Spleen (tissue), 11 donors: ENCODE data around the gene NME2. TPM values are rescaled to one million over a fixed set of nuclear protein-coding genes. Genes with fewer than 3 reads are reported as not detected.
"Not testable (repeated sequence)": the region's sequence is repeated elsewhere in the genome, so short reads cannot be mapped to it uniquely, and the experiment has no call there.

Source experiments
- DNase-seq: peaks from one replicate; pipeline ENCODE4 v3.0.0-alpha.2; 2020
- H3K27ac ChIP-seq, 8 donors: fragments of 200-600 bp; sonication (generic) in 7 of 8; 1 replicate in 4 of 8; 2 replicates in 4 of 8; pipeline versions ENCODE4 v1.5.0 to v1.8.0; 2016 to 2021; ENCODE audit warnings: inconsistent platforms in 4 of 8, mild to moderate bottlenecking in 4 of 8, moderate library complexity in 1 of 8
- H3K27me3 ChIP-seq, 7 donors: fragments of 200-600 bp; sonication (generic) in 6 of 7; replicated peaks in 1 of 7; 1 replicate in 4 of 7; 2 replicates in 3 of 7; pipeline versions ENCODE4 v1.5.0 to v1.8.0; 2016 to 2021; ENCODE audit warnings: inconsistent platforms in 3 of 7, mild to moderate bottlenecking in 1 of 7
- H3K36me3 ChIP-seq, 6 donors: fragments of 200-600 bp; sonication (generic) in 5 of 6; 1 replicate in 4 of 6; 2 replicates in 2 of 6; pipeline versions ENCODE4 v1.5.0 to v1.8.0; 2016 to 2021; ENCODE audit warnings: inconsistent platforms in 2 of 6
- H3K4me1 ChIP-seq, 6 donors: fragments of 200-600 bp; sonication (generic) in 5 of 6; 1 replicate in 3 of 6; 2 replicates in 3 of 6; pipeline versions ENCODE4 v1.5.0 to v1.8.0; 2016 to 2021; ENCODE audit warnings: inconsistent platforms in 3 of 6
- H3K4me3 ChIP-seq, 8 donors: fragments of 200-600 bp; sonication (generic) in 7 of 8; 1 replicate in 4 of 8; 2 replicates in 4 of 8; pipeline versions ENCODE4 v1.5.0 to v1.8.0; 2016 to 2021; ENCODE audit warnings: inconsistent platforms in 4 of 8, mild to moderate bottlenecking in 4 of 8, moderate library complexity in 2 of 8
- H3K9me3 ChIP-seq, 8 donors: fragments of 200-600 bp; sonication (generic) in 7 of 8; 1 replicate in 4 of 8; 2 replicates in 4 of 8; pipeline versions ENCODE4 v1.5.0 to v1.8.0; 2016 to 2021; ENCODE audit warnings: inconsistent platforms in 4 of 8
- POLR2A ChIP-seq, 3 donors: fragments of 450-650 bp; IDR thresholded peaks; one replicate each; pipeline ENCODE4 v1.5.1; 2017; ENCODE audit warnings: antibody characterized with exemption in 3 of 3, mild to moderate bottlenecking in 1 of 3
- POLR2AphosphoS5 ChIP-seq, 3 donors: sonication (generic); formaldehyde crosslinking; IDR thresholded peaks; one replicate each; pipeline ENCODE4 v1.5.1; 2017; ENCODE audit warnings: antibody characterized with exemption in 3 of 3
- WGBS, 5 donors: extraction: QIAGEN DNeasy Blood & Tissue Kit in 3 of 5; methylation state at CpG; one replicate each; pipeline versions ENCODE4 v1.1.5 to v1.1.7; 2013 to 2018; 5-methylcytosine and 5-hydroxymethylcytosine counted together
- intact Hi-C: fragments of 100-400 bp; cut with DNase I; formaldehyde crosslinking; loops from one replicate; pipeline ENCODE4 v1.15.0; 2023; ENCODE audit warnings: low total_unique reads
- polyA plus RNA-seq, 3 donors: library from polyadenylated mRNA; stranded (reverse); fragments of 200-250 nt; gene quantifications; one replicate each; pipeline ENCODE4 v1.2.1, GENCODE V29; 2013
- total RNA-seq, 7 donors: library from RNA; depleted of rRNA in 3 of 7; stranded (reverse); fragments of >200 nt in 3 of 7; fragmentation: NEBNext Ultra II Directional in 4 of 7; extraction: Animal tissue kit (Norgen Biotek cat#: 25700) in 4 of 7; gene quantifications; one replicate each; pipeline versions ENCODE4 v1.1.0 to v1.2.1, GENCODE V29; 2016 to 2021
- TF ChIP-seq, protein P1 (sequence below), 11 experiments: fragments of 200-600 bp in 7 of 11; fragments of 450-650 bp in 4 of 11; sonication (generic) in 4 of 11; IDR thresholded peaks in 8 of 11; conservative IDR thresholded peaks in 3 of 11; 1 replicate in 7 of 11; 2 replicates in 4 of 11; pipeline versions ENCODE4 v1.4.0 to v1.8.0; 2016 to 2021; ENCODE audit warnings: antibody characterized with exemption in 11 of 11, inconsistent platforms in 4 of 11, mild to moderate bottlenecking in 1 of 11
- donor health status: healthy with polysubstance abuse.
- donor health status: DM: no; HTN: no; CAD: no; lungs with moderate emphysema.
- donor health status: DM: no; HTN: no; CAD: no.
- donor health status: Bipolar disorder and iron deficiency.
- donor health status: healthy.
- donor health status: DM: no; HTN: no; CAD: no.
- donor health status: DM: yes; HTN: yes; CAD: no.

NME2 gene
- total and polyA plus RNA-seq, 10 donors: 209 to 746 (median 280) TPM

DNA sequence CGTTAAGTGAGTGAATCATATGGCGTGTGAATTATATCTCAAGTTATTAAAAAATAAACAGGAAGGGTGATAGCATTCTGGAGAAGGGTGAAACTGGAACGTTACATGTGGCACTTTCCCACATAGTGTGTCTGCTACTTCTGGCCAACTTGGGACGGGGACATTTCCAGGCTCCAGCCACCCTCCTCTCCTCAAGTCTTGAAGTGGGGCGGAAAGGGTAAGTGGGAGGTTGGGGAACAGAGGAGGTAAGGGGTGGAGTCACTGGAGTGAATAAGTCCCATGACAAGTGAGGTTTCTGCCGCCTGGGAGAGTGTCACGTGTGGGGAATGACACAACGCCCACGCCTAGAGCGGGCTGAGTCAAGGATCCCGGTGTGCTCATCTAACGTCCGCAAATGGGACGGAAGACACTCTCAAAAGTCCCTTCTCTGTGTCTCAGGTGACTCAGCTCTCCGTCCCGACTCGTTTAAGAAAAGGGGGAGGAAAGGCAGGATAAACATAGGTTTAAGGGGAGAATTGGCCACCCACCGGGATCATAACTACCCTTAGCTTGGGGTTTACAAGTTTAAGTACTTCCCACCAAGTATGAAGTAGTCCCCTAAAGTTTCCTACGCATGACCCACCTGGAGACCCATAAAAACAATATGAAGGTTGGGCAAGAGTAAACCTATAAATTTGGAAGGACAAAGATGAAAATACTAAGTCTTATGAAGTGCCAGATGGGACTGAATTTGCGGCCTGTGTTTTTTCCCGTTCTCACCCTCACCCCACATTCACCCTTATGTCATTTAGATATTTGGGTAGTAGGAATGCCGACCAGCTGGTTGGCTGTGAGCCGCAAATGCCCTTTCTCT lies 44.4 kb upstream of the NME2 start:
- Histone ChIP-seq H3K4me1 (peaks cover 21 to 45% (median 39%) of the 10 kb centered on the region in 6 donors), H3K4me3 (peak overlapping the region; percentile 35 to 92 (median 60)), H3K27ac (peak overlapping the region; percentile 95 to 100 (median 99)), H3K36me3 (no peaks in the 10 kb centered on the region), H3K9me3 (no peaks in the 10 kb centered on the region), H3K27me3 (no peaks in the 10 kb centered on the region)
- peak; percentile 46 to 97 (median 91) for TF ChIP-seq POLR2AphosphoS5 (IDR thresholded peaks at IDR 0.05)
- TF ChIP-seq, protein P1, sequence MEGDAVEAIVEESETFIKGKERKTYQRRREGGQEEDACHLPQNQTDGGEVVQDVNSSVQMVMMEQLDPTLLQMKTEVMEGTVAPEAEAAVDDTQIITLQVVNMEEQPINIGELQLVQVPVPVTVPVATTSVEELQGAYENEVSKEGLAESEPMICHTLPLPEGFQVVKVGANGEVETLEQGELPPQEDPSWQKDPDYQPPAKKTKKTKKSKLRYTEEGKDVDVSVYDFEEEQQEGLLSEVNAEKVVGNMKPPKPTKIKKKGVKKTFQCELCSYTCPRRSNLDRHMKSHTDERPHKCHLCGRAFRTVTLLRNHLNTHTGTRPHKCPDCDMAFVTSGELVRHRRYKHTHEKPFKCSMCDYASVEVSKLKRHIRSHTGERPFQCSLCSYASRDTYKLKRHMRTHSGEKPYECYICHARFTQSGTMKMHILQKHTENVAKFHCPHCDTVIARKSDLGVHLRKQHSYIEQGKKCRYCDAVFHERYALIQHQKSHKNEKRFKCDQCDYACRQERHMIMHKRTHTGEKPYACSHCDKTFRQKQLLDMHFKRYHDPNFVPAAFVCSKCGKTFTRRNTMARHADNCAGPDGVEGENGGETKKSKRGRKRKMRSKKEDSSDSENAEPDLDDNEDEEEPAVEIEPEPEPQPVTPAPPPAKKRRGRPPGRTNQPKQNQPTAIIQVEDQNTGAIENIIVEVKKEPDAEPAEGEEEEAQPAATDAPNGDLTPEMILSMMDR (IDR thresholded peaks at IDR 0.05 in 8 of 11, conservative IDR thresholded peaks at IDR 0.05 in 3 of 11): peak in 1 of 11 experiments; percentile 16
- TF ChIP-seq POLR2A (IDR thresholded peaks at IDR 0.05): peak in 2 of 3 donors; percentile 56 to 67
- whole genome bisulfite sequencing, 5 donors: 18 to 20% (median 19%) methylated on average over 23 of the region's 23 CpGs
- intact Hi-C loops: no loop called here
- DNase-seq: peak; percentile 90

DNA sequence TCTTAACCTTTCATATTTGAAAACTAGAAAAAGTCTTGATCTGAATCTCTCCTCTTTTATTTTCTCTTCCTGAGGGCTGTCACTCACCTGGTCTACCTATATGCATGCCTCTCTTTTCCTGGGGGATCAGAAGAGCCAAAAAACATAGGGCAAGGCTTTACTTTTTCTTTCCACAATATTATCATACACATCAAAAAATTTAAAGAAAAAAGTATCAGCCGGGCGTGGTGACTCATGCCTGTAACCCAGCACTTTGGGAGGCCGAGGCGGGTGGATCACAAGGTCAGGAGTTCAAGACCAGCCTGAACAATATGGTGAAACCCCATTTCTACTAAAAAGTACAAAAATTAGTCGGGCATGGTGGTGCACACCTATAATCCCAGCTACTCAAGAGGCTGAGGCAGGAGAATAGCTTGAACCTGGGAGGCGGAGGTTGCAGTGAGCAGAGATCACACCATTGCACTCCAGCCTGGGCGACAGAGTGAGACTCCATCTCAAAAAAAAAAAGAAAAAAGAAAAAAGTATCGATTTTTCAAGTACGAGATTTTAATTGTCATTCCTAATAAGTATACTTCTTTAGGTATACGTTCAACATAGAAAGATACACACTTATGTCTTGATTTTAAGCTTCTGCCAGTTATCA lies 43.6 kb upstream of the NME2 start:
- Histone ChIP-seq H3K27ac (peak overlapping the region in 7 of 8 donors; percentile 95 to 100 (median 99)), H3K4me1 (peaks cover 19 to 38% (median 32%) of the 10 kb centered on the region in 6 donors)
- H3K27me3 ChIP-seq, H3K4me3 ChIP-seq, DNase-seq, H3K36me3 ChIP-seq, intact Hi-C loops, H3K9me3 ChIP-seq: not testable (repeated sequence)
- 85 to 94% (median 90%) methylated on average over 10 of the region's 10 CpGs for WGBS, 5 donors

DNA sequence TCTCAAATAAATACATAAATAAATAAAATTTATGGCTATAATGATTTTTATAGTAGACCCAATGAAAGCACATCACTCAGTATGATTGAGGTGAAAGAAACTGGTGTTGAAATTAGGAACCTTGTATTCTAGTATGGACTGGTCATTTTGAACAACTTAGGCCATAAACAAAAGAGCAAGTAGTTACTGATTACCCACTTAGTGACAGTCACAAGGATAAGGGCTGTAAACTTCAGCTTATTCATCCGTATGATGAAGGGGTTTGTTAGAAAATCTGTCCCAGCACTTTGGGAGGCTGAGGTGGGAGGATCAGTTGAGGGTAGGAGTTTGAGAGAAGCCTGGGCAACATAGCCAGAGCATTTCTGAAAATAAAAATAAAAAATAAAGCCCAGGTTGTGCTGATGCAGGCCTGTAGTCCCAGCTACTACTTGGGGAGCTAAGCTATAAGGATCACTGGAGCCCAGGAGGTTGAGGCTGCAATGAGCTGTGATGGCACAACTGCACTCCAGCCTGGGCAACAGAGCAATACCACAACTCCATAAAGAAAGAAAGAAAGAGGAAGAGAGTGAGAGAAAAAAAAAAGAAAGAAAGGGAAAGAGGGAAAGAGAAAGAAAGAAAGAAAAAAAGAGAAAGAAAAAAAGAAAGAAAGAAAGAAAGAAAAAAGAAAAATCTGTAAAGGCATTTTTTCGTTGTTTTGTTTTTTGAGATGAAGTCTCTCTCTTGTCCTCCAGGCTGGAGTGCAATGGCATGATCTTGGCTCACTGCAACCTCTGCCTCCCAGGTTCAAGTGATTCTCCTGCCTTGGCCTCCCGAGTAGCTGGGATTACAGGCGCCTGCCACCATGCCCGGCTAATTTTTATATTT lies 41.3 kb upstream of the NME2 start:
- peak overlapping the region in 1 of 8 donors; percentile 6 for H3K27ac ChIP-seq
- TF ChIP-seq POLR2AphosphoS5 (IDR thresholded peaks at IDR 0.05) (no peak), POLR2A (IDR thresholded peaks at IDR 0.05) (no peak)
- TF ChIP-seq, protein P1 (IDR thresholded peaks at IDR 0.05 in 8 of 11, conservative IDR thresholded peaks at IDR 0.05 in 3 of 11): no peak
- no peaks in the 10 kb centered on the region for H3K36me3 ChIP-seq
- H3K27me3 ChIP-seq: no peaks in the 10 kb centered on the region
- H3K9me3 ChIP-seq: no peaks in the 10 kb centered on the region
- DNase-seq: no peak
- intact Hi-C loops: no loop called here
- no peak overlapping the region for H3K4me3 ChIP-seq
- peaks cover 0 to 20% (median 12%) of the 10 kb centered on the region in 6 donors for H3K4me1 ChIP-seq
- 89 to 96% (median 93%) methylated on average over 5 of the region's 5 CpGs for WGBS, 5 donors

DNA sequence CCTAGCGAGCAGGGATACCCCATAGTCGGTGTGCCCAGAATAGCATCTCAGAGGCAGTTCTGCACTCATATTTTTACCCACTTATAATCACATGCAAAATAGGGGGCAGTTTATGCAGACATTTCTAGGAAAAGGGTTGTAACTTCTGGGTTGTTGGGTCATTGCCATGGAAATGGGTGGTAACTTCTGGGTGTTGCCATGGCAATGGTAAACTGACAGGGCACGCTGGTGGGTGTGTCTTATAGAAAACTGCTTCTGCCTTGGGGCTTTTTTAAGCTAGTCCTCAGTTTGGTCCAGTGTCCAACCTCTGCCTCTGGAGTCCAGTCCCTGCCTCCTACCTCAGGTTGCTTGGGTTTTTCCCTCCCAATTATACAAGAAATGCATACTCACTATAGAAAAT lies 38.1 kb upstream of the NME2 start:
- no peak for DNase-seq
- Histone ChIP-seq H3K27ac (no peak overlapping the region), H3K4me3 (no peak overlapping the region), H3K27me3 (no peaks in the 10 kb centered on the region), H3K9me3 (no peaks in the 10 kb centered on the region), H3K4me1 (peaks cover 0 to 15% (median 1%) of the 10 kb centered on the region in 6 donors), H3K36me3 (no peaks in the 10 kb centered on the region)
- TF ChIP-seq, protein P1 (IDR thresholded peaks at IDR 0.05 in 8 of 11, conservative IDR thresholded peaks at IDR 0.05 in 3 of 11): no peak
- TF ChIP-seq POLR2AphosphoS5 (IDR thresholded peaks at IDR 0.05) (no peak), POLR2A (IDR thresholded peaks at IDR 0.05) (no peak)
- WGBS, 5 donors: 62 to 76% (median 65%) methylated on average over 3 of the region's 3 CpGs
- intact Hi-C loops: no loop called here
